ENCODE data around the gene GNL3L.
"Not testable (repeated sequence)": the region's sequence is repeated elsewhere in the genome, so short reads cannot be mapped to it uniquely, and the experiment has no call there.

- TF ChIP-seq, protein P1, sequence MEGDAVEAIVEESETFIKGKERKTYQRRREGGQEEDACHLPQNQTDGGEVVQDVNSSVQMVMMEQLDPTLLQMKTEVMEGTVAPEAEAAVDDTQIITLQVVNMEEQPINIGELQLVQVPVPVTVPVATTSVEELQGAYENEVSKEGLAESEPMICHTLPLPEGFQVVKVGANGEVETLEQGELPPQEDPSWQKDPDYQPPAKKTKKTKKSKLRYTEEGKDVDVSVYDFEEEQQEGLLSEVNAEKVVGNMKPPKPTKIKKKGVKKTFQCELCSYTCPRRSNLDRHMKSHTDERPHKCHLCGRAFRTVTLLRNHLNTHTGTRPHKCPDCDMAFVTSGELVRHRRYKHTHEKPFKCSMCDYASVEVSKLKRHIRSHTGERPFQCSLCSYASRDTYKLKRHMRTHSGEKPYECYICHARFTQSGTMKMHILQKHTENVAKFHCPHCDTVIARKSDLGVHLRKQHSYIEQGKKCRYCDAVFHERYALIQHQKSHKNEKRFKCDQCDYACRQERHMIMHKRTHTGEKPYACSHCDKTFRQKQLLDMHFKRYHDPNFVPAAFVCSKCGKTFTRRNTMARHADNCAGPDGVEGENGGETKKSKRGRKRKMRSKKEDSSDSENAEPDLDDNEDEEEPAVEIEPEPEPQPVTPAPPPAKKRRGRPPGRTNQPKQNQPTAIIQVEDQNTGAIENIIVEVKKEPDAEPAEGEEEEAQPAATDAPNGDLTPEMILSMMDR (IDR thresholded peaks at IDR 0.05): not testable (repeated sequence)
- TF ChIP-seq EZH2 (IDR thresholded peaks at IDR 0.05; ENCODE audit: borderline replicate concordance, insufficient read depth, low read depth, low read length, poor library complexity, severe bottlenecking): not testable (repeated sequence)
These were observed 40.2 kb upstream of the GNL3L start for GRCh38 chrX:54489819-54490218.

Data from B cell (primary cell).